GM20000 (cell line): ENCODE results near the gene ADCY2.

ENCODE experiments used
- DNase-seq: peaks from one replicate; pipeline ENCODE4 v3.0.0; 2012; ENCODE audit warnings: low spot score
- CTCF ChIP-seq: IDR thresholded peaks from 2 replicates; pipeline ENCODE4 v1.5.1; 2012; ENCODE audit warnings: mild to moderate bottlenecking, control low read depth; ENCODE audit errors: extremely low read depth, missing control alignments

Gene ADCY2

GRCh38 chr5:7825630-7826029 is 429.7 kb downstream of the ADCY2 start:
- no peak for TF ChIP-seq CTCF

GRCh38 chr5:7827610-7828009 is 431.7 kb downstream of the ADCY2 start:
- no peak for DNase-seq
- TF ChIP-seq CTCF, result no peak

More at GRCh38 chr5:7825630-7826029, 429.7 kb downstream of the ADCY2 start:
- DNase-seq, result no peak

GRCh38 chr5:7828269-7828668 is 432.3 kb downstream of the ADCY2 start:
- TF ChIP-seq CTCF, result no peak
- DNase-seq, result no peak

- TF ChIP-seq CTCF, result no peak
- no peak for DNase-seq
Measured at GRCh38 chr5:7834982-7835381, 439.0 kb downstream of the ADCY2 start.

- DNase-seq, result no peak
- TF ChIP-seq CTCF, result no peak
Measured at GRCh38 chr5:7837403-7837802, 441.5 kb downstream of the ADCY2 start.

GRCh38 chr5:7842531-7842930 is 446.6 kb downstream of the ADCY2 start:
- no peak for TF ChIP-seq CTCF
- DNase-seq, result no peak

GRCh38 chr5:7844901-7845300 is 449.0 kb downstream of the ADCY2 start:
- DNase-seq, result no peak
- no peak for TF ChIP-seq CTCF
